ENCODE results near the gene GMEB2. TPM values are rescaled to one million over a fixed set of nuclear protein-coding genes. Genes with fewer than 3 reads are reported as not detected.
"Not testable (repeated sequence)": the region's sequence is repeated elsewhere in the genome, so short reads cannot be mapped to it uniquely, and the experiment has no call there.

Gene GMEB2
- total RNA-seq, 1 donor = 7.4 TPM

GRCh38 chr20:63656451-63656850 lies 29.6 kb upstream of the GMEB2 start:
- no peak for DNase-seq (ENCODE audit: low read depth)
- no peak overlapping the region for H3K4me3 ChIP-seq (ENCODE audit: low read depth, low read length)
- no peak for TF ChIP-seq CTCF (IDR thresholded peaks at IDR 0.05; ENCODE audit: insufficient read depth, low read length)

GRCh38 chr20:63655249-63655648 lies 28.3 kb upstream of the GMEB2 start:
- DNase-seq (ENCODE audit: low read depth) = no peak
- no peak overlapping the region for H3K4me3 ChIP-seq (ENCODE audit: low read depth, low read length)
- no peak for TF ChIP-seq CTCF (IDR thresholded peaks at IDR 0.05; ENCODE audit: insufficient read depth, low read length)

- DNase-seq (ENCODE audit: low read depth) = no peak
- TF ChIP-seq CTCF (IDR thresholded peaks at IDR 0.05; ENCODE audit: insufficient read depth, low read length) = no peak
- peak overlapping the region; percentile 56 for H3K4me3 ChIP-seq (ENCODE audit: low read depth, low read length)
Observed at GRCh38 chr20:63653974-63654668, 27.2 kb upstream of the GMEB2 start.

GRCh38 chr20:63653041-63653973 lies 26.4 kb upstream of the GMEB2 start, which contains the start of gene STMN3:
STMN3 (minus strand) TSS chr20:63653424; CDS start chr20:63653345, 79 bp downstream.
- DNase-seq (ENCODE audit: low read depth) = peak; percentile 87
- TF ChIP-seq CTCF (IDR thresholded peaks at IDR 0.05; ENCODE audit: insufficient read depth, low read length) = no peak
- H3K4me3 ChIP-seq (ENCODE audit: low read depth, low read length) = peak within 1 kb of the TSS; percentile 70

GRCh38 chr20:63652192-63652980 lies 25.5 kb upstream of the GMEB2 start:
- peak; percentile 10 for DNase-seq (ENCODE audit: low read depth)
- H3K4me3 ChIP-seq (ENCODE audit: low read depth, low read length) = peak overlapping the region; percentile 70
- no peak for TF ChIP-seq CTCF (IDR thresholded peaks at IDR 0.05; ENCODE audit: insufficient read depth, low read length)

- H3K4me3 ChIP-seq (ENCODE audit: low read depth, low read length) = peak overlapping the region; percentile 70
- no peak for DNase-seq (ENCODE audit: low read depth)
- no peak for TF ChIP-seq CTCF (IDR thresholded peaks at IDR 0.05; ENCODE audit: insufficient read depth, low read length)
Observed at GRCh38 chr20:63651942-63652191, 25.0 kb upstream of the GMEB2 start.

- not testable (repeated sequence) for H3K4me3 ChIP-seq (ENCODE audit: low read depth, low read length); DNase-seq (ENCODE audit: low read depth)
Observed at GRCh38 chr20:63650486-63650885, 23.6 kb upstream of the GMEB2 start.

All from fibroblast of the aortic adventitia (primary cell).